Measurements from ENCODE around the gene ATP9B.

ATP9B gene

GRCh38 chr18:79397247-79397829 lies 328.1 kb downstream of the ATP9B start:
- H3K27me3 ChIP-seq (ENCODE audit: insufficient read depth, low read length, poor library complexity, severe bottlenecking), result no peaks in the 10 kb centered on the region
- peak overlapping the region; percentile 74 for H3K4me3 ChIP-seq (ENCODE audit: low read length, poor library complexity, severe bottlenecking)
- H3K9ac ChIP-seq (ENCODE audit: low read depth, low read length, poor library complexity, severe bottlenecking), result peak overlapping the region; percentile 61

GRCh38 chr18:79397830-79398761 lies 328.9 kb downstream of the ATP9B start:
- Histone ChIP-seq H3K27me3 (ENCODE audit: insufficient read depth, low read length, poor library complexity, severe bottlenecking) (no peaks in the 10 kb centered on the region), H3K4me2 (ENCODE audit: low read depth, low read length, poor library complexity, severe bottlenecking) (peak overlapping the region; percentile 74)

More at GRCh38 chr18:79397247-79397829, 328.1 kb downstream of the ATP9B start:
- H2AFZ ChIP-seq (ENCODE audit: low read length), result no peak overlapping the region
- no peaks in the 10 kb centered on the region for H3K9me2 ChIP-seq (replicated peaks; ENCODE audit: low read depth, low read length)
- H3K4me1 ChIP-seq (ENCODE audit: insufficient read depth, low read length, poor library complexity, severe bottlenecking), result peaks cover 46% of the 10 kb centered on the region
- no peaks in the 10 kb centered on the region for H4K20me1 ChIP-seq (ENCODE audit: insufficient read depth, low read length, poor library complexity, severe bottlenecking)
- peak overlapping the region; percentile 74 for H3K4me2 ChIP-seq (ENCODE audit: low read depth, low read length, poor library complexity, severe bottlenecking)
- peaks cover 37% of the 10 kb centered on the region for H3K79me2 ChIP-seq (ENCODE audit: insufficient read depth, low read length)
- H3K9me3 ChIP-seq (ENCODE audit: insufficient read depth, low read depth, low read length), result no peaks in the 10 kb centered on the region
- H3F3A ChIP-seq (ENCODE audit: low read depth), result no peaks in the 10 kb centered on the region
- no peaks in the 10 kb centered on the region for H3K36me3 ChIP-seq (ENCODE audit: insufficient read depth, low read length)
- TF ChIP-seq EZH2phosphoT487 (IDR thresholded peaks at IDR 0.05; ENCODE audit: borderline replicate concordance), result no peak
- no peak for TF ChIP-seq CTCF (conservative IDR thresholded peaks at IDR 0.05; ENCODE audit: low read length)

More at GRCh38 chr18:79397830-79398761, 328.9 kb downstream of the ATP9B start:
- Histone ChIP-seq H3F3A (ENCODE audit: low read depth) (no peaks in the 10 kb centered on the region), H3K4me1 (ENCODE audit: insufficient read depth, low read length, poor library complexity, severe bottlenecking) (peaks cover 45% of the 10 kb centered on the region), H3K36me3 (ENCODE audit: insufficient read depth, low read length) (no peaks in the 10 kb centered on the region), H3K79me2 (ENCODE audit: insufficient read depth, low read length) (peaks cover 42% of the 10 kb centered on the region), H4K20me1 (ENCODE audit: insufficient read depth, low read length, poor library complexity, severe bottlenecking) (peaks cover 1% of the 10 kb centered on the region), H3K4me3 (ENCODE audit: low read length, poor library complexity, severe bottlenecking) (peak overlapping the region; percentile 70), H3K9ac (ENCODE audit: low read depth, low read length, poor library complexity, severe bottlenecking) (peak overlapping the region; percentile 94), H2AFZ (ENCODE audit: low read length) (no peak overlapping the region), H3K9me2 (replicated peaks; ENCODE audit: low read depth, low read length) (no peaks in the 10 kb centered on the region), H3K9me3 (ENCODE audit: insufficient read depth, low read depth, low read length) (no peaks in the 10 kb centered on the region)
- TF ChIP-seq EZH2phosphoT487 (IDR thresholded peaks at IDR 0.05; ENCODE audit: borderline replicate concordance), result no peak
- TF ChIP-seq CTCF (conservative IDR thresholded peaks at IDR 0.05; ENCODE audit: low read length), result no peak

All from Loucy (cell line).